Measurements from ENCODE around the gene LBHD2. TPM values are rescaled to one million over a fixed set of nuclear protein-coding genes. Genes with fewer than 3 reads are reported as not detected.

Gene LBHD2
- total RNA-seq, 1 donor = not detected

DNA sequence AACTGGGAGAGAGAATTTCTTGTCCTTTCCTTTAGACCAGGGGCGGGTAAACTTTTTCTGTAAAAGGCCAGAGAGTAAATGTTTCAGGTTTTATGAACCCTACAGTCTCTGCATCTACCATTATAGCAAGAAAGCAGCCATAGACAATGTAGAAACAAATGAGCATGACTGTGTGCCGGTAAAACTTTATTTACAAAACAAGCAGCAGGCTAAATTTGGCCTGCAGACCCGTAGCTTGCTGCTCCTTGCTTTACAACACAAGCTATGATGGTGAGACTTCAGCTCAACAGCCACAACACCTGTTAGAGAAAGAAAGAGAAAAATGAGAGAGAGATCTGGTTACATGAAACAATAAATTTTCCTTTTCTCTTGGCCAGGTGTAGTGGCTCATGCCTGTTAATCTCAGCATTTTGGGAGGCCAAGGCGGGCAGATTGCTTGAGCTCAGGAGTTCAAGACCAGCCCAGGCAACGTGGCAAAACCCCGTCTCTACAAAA, 22.5 kb upstream of the LBHD2 start:
- TF ChIP-seq, protein P1, sequence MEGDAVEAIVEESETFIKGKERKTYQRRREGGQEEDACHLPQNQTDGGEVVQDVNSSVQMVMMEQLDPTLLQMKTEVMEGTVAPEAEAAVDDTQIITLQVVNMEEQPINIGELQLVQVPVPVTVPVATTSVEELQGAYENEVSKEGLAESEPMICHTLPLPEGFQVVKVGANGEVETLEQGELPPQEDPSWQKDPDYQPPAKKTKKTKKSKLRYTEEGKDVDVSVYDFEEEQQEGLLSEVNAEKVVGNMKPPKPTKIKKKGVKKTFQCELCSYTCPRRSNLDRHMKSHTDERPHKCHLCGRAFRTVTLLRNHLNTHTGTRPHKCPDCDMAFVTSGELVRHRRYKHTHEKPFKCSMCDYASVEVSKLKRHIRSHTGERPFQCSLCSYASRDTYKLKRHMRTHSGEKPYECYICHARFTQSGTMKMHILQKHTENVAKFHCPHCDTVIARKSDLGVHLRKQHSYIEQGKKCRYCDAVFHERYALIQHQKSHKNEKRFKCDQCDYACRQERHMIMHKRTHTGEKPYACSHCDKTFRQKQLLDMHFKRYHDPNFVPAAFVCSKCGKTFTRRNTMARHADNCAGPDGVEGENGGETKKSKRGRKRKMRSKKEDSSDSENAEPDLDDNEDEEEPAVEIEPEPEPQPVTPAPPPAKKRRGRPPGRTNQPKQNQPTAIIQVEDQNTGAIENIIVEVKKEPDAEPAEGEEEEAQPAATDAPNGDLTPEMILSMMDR (IDR thresholded peaks at IDR 0.05; ENCODE audit: insufficient read depth, low read length) = no peak
- no peak for DNase-seq (ENCODE audit: low read depth)
- H3K4me3 ChIP-seq (ENCODE audit: low read depth, low read length) = no peak overlapping the region

DNA sequence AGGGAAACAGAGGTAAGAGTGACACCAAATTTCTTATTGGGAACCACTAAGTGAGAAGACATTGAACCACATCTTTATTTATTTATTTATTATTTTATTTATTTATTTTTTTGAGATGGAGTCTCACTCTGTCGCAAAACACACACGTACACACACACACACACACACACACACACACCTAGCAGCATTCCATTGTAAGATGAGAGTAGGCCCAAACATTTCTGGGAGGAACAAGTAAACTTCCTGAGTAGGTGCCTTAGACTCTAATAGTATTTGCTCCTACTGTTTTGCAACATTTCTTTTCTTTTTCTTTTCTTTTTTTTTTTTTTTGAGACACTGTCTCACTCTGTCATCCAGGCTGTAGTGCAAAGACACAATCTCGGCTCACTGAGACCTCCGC, 19.6 kb upstream of the LBHD2 start:
- no peak overlapping the region for H3K4me3 ChIP-seq (ENCODE audit: low read depth, low read length)
- TF ChIP-seq, protein P1 (IDR thresholded peaks at IDR 0.05; ENCODE audit: insufficient read depth, low read length) = no peak
- DNase-seq (ENCODE audit: low read depth) = no peak

DNA sequence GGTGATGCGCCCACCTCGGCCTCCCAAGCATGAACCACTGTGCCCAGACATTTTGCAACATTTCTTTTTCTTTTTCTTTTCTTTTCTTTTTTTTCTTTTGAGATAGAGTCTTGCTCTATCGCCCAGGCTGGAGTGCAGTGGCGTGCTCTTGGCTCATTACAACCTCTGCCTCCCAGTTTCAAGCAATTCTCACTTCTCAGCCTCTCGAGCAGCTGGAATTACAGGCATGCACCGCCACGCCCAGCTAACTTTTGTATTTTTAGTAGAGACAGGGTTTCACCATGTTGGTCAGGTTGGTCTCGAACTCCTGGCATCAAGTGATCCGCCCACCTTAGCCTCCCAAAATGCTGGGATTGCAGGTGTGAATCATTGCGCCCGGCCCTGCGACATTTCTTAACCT, 19.0 kb upstream of the LBHD2 start:
- DNase-seq (ENCODE audit: low read depth) = no peak
- no peak overlapping the region for H3K4me3 ChIP-seq (ENCODE audit: low read depth, low read length)
- TF ChIP-seq, protein P1 (IDR thresholded peaks at IDR 0.05; ENCODE audit: insufficient read depth, low read length) = no peak

DNA sequence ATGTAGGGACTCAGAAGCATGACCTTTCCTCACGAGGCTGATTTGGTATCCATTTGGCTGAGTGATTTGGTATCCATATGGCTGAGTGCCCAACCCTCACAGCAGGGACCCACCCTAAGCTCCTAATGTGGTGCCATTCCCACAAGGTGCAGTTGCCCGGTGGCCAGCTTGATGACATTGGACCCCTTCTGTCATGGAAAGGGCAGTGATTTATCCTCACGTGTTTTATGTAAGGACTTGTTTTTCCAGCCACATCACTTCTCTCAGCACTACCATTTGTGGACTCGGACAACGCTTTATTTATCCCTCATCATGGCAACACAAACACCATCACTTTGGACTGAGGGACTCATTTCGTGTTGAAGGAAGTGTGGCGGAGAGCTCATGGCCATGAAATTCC, 18.1 kb upstream of the LBHD2 start:
- no peak overlapping the region for H3K4me3 ChIP-seq (ENCODE audit: low read depth, low read length)
- TF ChIP-seq, protein P1 (IDR thresholded peaks at IDR 0.05; ENCODE audit: insufficient read depth, low read length) = no peak
- no peak for DNase-seq (ENCODE audit: low read depth)

DNA sequence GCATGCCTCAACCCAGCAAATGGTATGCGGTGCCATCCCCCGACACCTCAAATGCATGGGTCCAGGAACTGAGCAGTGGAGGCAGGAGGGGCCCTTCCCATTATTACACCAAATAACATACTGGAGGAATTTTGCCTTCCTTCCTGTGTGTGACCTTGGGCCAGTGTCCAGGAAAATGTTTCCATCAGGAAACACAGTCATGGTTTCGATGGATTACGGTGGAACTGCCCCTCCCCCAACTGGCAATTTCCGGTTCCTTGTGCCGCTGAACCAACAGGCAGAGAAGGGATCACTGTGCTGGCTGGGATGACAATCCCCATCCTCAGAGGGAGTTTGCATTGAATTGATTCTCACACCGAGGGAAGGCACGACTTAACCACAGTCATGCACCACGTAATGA, 17.6 kb upstream of the LBHD2 start:
- DNase-seq (ENCODE audit: low read depth) = no peak
- TF ChIP-seq, protein P1 (IDR thresholded peaks at IDR 0.05; ENCODE audit: insufficient read depth, low read length) = no peak
- H3K4me3 ChIP-seq (ENCODE audit: low read depth, low read length) = no peak overlapping the region

DNA sequence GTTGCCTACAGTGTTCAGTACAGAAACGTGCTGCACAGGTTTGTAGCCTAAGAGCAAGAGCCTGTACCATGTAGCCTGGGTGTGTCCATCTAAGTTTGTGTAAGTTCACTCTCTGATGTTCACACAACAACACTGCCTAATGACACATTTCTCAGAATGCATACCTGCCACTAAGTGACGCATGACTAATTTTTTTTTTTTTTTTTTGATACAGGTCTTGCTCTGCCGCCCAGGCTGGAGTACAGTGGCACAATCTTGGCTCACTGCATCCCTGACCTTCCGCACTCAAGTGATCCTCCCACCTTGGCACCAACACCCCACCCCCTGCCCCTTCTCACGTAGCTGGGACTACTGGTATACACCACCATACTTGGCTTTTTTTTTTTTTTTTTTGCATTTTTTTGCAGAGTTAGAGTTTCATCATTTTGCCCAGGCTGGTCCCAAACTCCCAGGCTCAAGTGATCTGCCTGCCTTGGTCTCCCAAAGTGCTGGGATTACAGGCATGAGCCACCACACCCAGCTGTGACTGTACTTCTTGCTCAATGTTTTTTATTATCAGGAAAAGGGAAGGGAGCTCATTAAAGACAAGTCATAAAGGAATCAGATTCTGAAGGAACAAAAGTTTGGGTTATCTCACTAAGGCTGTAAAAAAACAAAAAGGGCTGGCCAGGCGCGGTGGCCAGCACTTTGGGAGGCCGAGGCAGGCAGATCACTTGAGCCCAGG, 16.6 kb upstream of the LBHD2 start:
- TF ChIP-seq, protein P1 (IDR thresholded peaks at IDR 0.05; ENCODE audit: insufficient read depth, low read length) = no peak
- peak; percentile 91 for DNase-seq (ENCODE audit: low read depth)
- no peak overlapping the region for H3K4me3 ChIP-seq (ENCODE audit: low read depth, low read length)

Measured in fibroblast of the aortic adventitia (primary cell).